Measurements from ENCODE around the gene NEGR1. TPM values are rescaled to one million over a fixed set of nuclear protein-coding genes. Genes with fewer than 3 reads are reported as not detected.

The NEGR1 gene
- total RNA-seq, 1 donor from 2014 or later, result 4.0 TPM

DNA sequence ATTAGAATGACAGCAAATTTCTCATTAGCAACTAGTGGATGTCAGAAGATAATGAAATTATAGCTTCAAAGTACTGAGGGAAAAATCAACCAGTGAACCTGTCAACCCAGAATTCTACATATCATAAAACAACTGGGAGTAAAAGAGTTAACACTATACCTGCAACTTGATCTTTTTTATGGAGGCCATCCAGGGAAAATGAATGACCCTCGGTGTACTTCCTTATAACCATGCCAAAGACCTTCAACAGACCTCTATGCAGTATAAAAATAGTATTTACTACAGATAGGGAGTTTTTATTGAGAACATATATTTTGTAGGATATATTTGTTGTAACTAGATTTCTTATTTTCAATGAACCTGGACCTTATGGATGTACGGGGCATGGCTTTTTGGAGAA is 809.0 kb downstream of the NEGR1 start:
- no peak for DNase-seq (ENCODE audit: low read depth)
- H3K27me3 ChIP-seq (ENCODE audit: control insufficient read depth, insufficient read depth, low read length), result no peaks in the 10 kb centered on the region
- no peaks in the 10 kb centered on the region for H3K36me3 ChIP-seq (ENCODE audit: control insufficient read depth, insufficient read depth, low read length)
- no peak overlapping the region for H3K4me3 ChIP-seq (ENCODE audit: low read depth, low read length)
- TF ChIP-seq CTCF (IDR thresholded peaks at IDR 0.05; ENCODE audit: insufficient read depth, low read length, poor library complexity, severe bottlenecking), result no peak

GRCh38 chr1:71465093-71465492 is 817.2 kb downstream of the NEGR1 start:
- no peak for TF ChIP-seq CTCF (IDR thresholded peaks at IDR 0.05; ENCODE audit: insufficient read depth, low read length, poor library complexity, severe bottlenecking)
- Histone ChIP-seq H3K27me3 (ENCODE audit: control insufficient read depth, insufficient read depth, low read length) (no peaks in the 10 kb centered on the region), H3K36me3 (ENCODE audit: control insufficient read depth, insufficient read depth, low read length) (no peaks in the 10 kb centered on the region), H3K4me3 (ENCODE audit: low read depth, low read length) (no peak overlapping the region)
- no peak for DNase-seq (ENCODE audit: low read depth)

DNA sequence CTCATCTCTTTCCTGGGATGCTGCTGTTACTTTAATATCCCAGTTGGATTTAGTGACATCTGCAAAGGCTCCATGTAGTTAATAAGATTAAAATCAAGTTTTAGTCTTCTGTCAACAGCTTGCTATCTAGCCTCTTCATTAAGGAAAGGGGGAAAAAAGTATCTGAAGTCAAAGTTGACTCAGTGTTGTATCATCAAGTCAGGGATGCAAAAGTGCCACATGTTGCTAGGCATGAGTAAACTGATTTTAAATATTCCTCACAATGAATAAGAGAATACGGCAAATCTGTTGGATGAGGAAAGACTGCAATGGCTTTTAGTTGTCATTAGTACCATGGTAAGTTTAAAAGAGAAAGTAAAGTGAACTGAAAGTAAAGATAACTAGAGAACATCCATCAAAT is 818.3 kb downstream of the NEGR1 start:
- no peak for TF ChIP-seq CTCF (IDR thresholded peaks at IDR 0.05; ENCODE audit: insufficient read depth, low read length, poor library complexity, severe bottlenecking)

DNA sequence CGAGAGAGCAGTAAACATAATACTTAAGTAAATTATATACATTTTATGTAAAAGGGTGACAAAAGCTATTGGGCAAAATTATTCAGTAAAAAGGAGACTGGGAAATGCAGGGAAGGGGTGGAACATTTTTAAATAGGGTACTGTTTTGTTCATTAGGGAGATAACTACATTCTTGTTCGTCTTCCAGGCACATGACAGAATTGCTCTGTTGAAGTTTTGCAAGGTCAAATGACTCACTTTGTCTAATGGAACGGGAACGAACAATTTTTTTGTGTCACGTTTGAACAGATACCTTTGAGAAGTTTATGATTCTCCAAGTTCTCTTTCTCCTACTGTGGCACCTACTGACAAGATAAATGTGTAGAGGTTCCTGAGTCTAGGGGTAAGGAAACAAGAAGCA is 819.2 kb downstream of the NEGR1 start:
- DNase-seq (ENCODE audit: low read depth), result no peak
- no peak overlapping the region for H3K4me3 ChIP-seq (ENCODE audit: low read depth, low read length)
- H3K36me3 ChIP-seq (ENCODE audit: control insufficient read depth, insufficient read depth, low read length), result no peaks in the 10 kb centered on the region
- H3K27me3 ChIP-seq (ENCODE audit: control insufficient read depth, insufficient read depth, low read length), result no peaks in the 10 kb centered on the region
- TF ChIP-seq CTCF (IDR thresholded peaks at IDR 0.05; ENCODE audit: insufficient read depth, low read length, poor library complexity, severe bottlenecking), result no peak

More for the DNA sequence above, 818.3 kb downstream of the NEGR1 start:
- DNase-seq (ENCODE audit: low read depth), result no peak
- Histone ChIP-seq H3K4me3 (ENCODE audit: low read depth, low read length) (no peak overlapping the region), H3K36me3 (ENCODE audit: control insufficient read depth, insufficient read depth, low read length) (no peaks in the 10 kb centered on the region), H3K27me3 (ENCODE audit: control insufficient read depth, insufficient read depth, low read length) (no peaks in the 10 kb centered on the region)

DNA sequence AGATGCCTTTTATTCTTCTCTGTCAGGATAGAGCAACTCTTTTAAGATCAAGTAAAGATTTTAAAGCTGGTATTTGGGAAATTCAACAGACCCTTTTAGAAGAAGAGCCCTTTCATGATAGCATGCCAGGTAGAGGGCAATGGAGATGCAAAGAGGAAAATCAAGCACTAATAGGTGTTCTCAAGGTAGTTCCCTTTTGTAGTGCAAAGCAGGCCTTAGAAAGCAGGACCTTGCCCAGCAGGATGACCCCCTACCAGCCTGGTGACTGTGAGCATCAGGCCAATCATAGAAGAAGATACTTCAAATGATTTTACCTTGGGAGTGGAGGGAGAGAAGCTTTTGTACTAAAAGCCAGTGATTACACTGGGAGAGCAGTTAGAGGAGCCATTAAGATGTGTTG is 820.1 kb downstream of the NEGR1 start:
- Histone ChIP-seq H3K4me3 (ENCODE audit: low read depth, low read length) (no peak overlapping the region), H3K36me3 (ENCODE audit: control insufficient read depth, insufficient read depth, low read length) (no peaks in the 10 kb centered on the region), H3K27me3 (ENCODE audit: control insufficient read depth, insufficient read depth, low read length) (no peaks in the 10 kb centered on the region)
- no peak for DNase-seq (ENCODE audit: low read depth)
- no peak for TF ChIP-seq CTCF (IDR thresholded peaks at IDR 0.05; ENCODE audit: insufficient read depth, low read length, poor library complexity, severe bottlenecking)

GRCh38 chr1:71461416-71461815 is 820.9 kb downstream of the NEGR1 start:
- Histone ChIP-seq H3K27me3 (ENCODE audit: control insufficient read depth, insufficient read depth, low read length) (no peaks in the 10 kb centered on the region), H3K36me3 (ENCODE audit: control insufficient read depth, insufficient read depth, low read length) (no peaks in the 10 kb centered on the region), H3K4me3 (ENCODE audit: low read depth, low read length) (no peak overlapping the region)
- no peak for DNase-seq (ENCODE audit: low read depth)
- no peak for TF ChIP-seq CTCF (IDR thresholded peaks at IDR 0.05; ENCODE audit: insufficient read depth, low read length, poor library complexity, severe bottlenecking)
